ENCODE measurements around the gene GLYR1.

DNA sequence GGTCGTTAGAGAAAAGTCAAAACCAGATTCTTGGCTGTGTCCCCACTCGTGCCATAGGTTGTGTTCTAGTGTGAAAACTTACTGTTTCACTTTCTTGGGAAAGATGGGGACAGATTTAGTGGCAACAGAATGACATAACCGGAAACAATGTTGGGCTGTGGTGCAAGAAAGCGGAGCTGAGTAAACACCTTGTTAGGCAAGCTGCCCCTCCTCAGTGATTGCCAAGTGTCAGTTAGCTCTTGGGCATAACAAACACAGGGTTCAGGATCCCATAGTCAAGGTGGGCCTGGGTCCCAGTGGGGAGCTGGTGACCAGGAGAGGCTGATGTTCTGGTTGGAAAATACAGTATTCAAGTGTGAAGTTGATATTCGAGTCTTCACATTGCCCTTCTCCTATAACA lies 15.6 kb upstream of the GLYR1 start:
- TF ChIP-seq, protein P1, sequence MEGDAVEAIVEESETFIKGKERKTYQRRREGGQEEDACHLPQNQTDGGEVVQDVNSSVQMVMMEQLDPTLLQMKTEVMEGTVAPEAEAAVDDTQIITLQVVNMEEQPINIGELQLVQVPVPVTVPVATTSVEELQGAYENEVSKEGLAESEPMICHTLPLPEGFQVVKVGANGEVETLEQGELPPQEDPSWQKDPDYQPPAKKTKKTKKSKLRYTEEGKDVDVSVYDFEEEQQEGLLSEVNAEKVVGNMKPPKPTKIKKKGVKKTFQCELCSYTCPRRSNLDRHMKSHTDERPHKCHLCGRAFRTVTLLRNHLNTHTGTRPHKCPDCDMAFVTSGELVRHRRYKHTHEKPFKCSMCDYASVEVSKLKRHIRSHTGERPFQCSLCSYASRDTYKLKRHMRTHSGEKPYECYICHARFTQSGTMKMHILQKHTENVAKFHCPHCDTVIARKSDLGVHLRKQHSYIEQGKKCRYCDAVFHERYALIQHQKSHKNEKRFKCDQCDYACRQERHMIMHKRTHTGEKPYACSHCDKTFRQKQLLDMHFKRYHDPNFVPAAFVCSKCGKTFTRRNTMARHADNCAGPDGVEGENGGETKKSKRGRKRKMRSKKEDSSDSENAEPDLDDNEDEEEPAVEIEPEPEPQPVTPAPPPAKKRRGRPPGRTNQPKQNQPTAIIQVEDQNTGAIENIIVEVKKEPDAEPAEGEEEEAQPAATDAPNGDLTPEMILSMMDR (conservative IDR thresholded peaks at IDR 0.05; ENCODE audit: low read depth, low read length): no peak
- TF ChIP-seq POLR2A (IDR thresholded peaks at IDR 0.05; ENCODE audit: low read depth, low read length): no peak
- TF ChIP-seq, protein P2, sequence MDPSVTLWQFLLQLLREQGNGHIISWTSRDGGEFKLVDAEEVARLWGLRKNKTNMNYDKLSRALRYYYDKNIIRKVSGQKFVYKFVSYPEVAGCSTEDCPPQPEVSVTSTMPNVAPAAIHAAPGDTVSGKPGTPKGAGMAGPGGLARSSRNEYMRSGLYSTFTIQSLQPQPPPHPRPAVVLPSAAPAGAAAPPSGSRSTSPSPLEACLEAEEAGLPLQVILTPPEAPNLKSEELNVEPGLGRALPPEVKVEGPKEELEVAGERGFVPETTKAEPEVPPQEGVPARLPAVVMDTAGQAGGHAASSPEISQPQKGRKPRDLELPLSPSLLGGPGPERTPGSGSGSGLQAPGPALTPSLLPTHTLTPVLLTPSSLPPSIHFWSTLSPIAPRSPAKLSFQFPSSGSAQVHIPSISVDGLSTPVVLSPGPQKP (IDR thresholded peaks at IDR 0.05; ENCODE audit: borderline replicate concordance, low read depth, low read length): no peak
